Neural cell (in vitro differentiated cells): ENCODE data around the gene DHX29. TPM values are rescaled to one million over a fixed set of nuclear protein-coding genes. Genes with fewer than 3 reads are reported as not detected.

Experiments used
- H2AFZ ChIP-seq: fragments of 200-600, 300-800 bp; sonication (generic), shearing (Covaris generic); 2 replicates; pipeline ENCODE4 v1.6.0; 2014; ENCODE audit warnings: low read depth, mild to moderate bottlenecking, antibody characterized with exemption, low read length, moderate library complexity
- H3F3A ChIP-seq: fragments of 200-600 bp; shearing (Covaris generic); 2 replicates; pipeline ENCODE4 v1.6.1; 2016; ENCODE audit warnings: mild to moderate bottlenecking, moderate library complexity, mixed read lengths, antibody characterized with exemption, low read length; ENCODE audit not compliant: insufficient read depth, poor library complexity, severe bottlenecking
- H3K27ac ChIP-seq: fragments of 200-600, 300-800 bp; sonication (generic), shearing (Covaris generic); 2 replicates; pipeline ENCODE4 v1.5.1; 2014; ENCODE audit warnings: mild to moderate bottlenecking, low read length, moderate library complexity
- H3K27me3 ChIP-seq: fragments of 300-800, 200-600 bp; sonication (generic), shearing (Covaris generic); 2 replicates; pipeline ENCODE4 v1.6.0; 2014; ENCODE audit warnings: mild to moderate bottlenecking, low read depth, low read length, moderate library complexity; ENCODE audit not compliant: insufficient read depth
- H3K36me3 ChIP-seq: fragments of 300-800, 200-600 bp; sonication (generic), shearing (Covaris generic); 2 replicates; pipeline ENCODE4 v1.5.1; 2014; ENCODE audit warnings: mild to moderate bottlenecking, antibody characterized with exemption, low read length, moderate library complexity; ENCODE audit not compliant: insufficient read depth
- H3K4me2 ChIP-seq: fragments of 300-800, 200-600 bp; sonication (generic), shearing (Covaris generic); 2 replicates; pipeline ENCODE4 v1.6.0; 2014; ENCODE audit warnings: mild to moderate bottlenecking, low read length
- H3K4me3 ChIP-seq: fragments of 300-800, 200-600 bp; sonication (generic), shearing (Covaris generic); 2 replicates; pipeline ENCODE4 v1.5.1; 2014; ENCODE audit warnings: mild to moderate bottlenecking, low read length, moderate library complexity
- H3K79me2 ChIP-seq: fragments of 200-600 bp; shearing (Covaris generic); replicated peaks from 2 replicates; pipeline ENCODE4 v1.6.0; 2014; ENCODE audit warnings: mild to moderate bottlenecking, low read length, moderate library complexity; ENCODE audit not compliant: insufficient read depth
- H3K9ac ChIP-seq: fragments of 300-800, 200-600 bp; sonication (generic), shearing (Covaris generic); 2 replicates; pipeline ENCODE4 v1.6.1; 2016; ENCODE audit warnings: mild to moderate bottlenecking, low read length, mixed read lengths
- H3K9me2 ChIP-seq: fragments of 200-600 bp; shearing (Covaris generic); 2 replicates; pipeline ENCODE4 v1.6.1; 2016; ENCODE audit warnings: mild to moderate bottlenecking, low read length, mixed read lengths; ENCODE audit not compliant: insufficient read depth
- H3K9me3 ChIP-seq: fragments of 200-600, 300-800 bp; sonication (generic), shearing (Covaris generic); 2 replicates; pipeline ENCODE4 v1.6.1; 2016; ENCODE audit warnings: mild to moderate bottlenecking, mixed run types, low read length, moderate library complexity, mixed read lengths
- H4K20me1 ChIP-seq: fragments of 200-600 bp; shearing (Covaris generic); 2 replicates; pipeline ENCODE4 v1.6.1; 2016; ENCODE audit warnings: mild to moderate bottlenecking, mixed run types; ENCODE audit not compliant: insufficient read depth
- CTCF ChIP-seq: fragments of 450-650 bp; IDR thresholded peaks from 2 replicates; pipeline ENCODE4 v1.5.1; 2014; ENCODE audit warnings: antibody characterized with exemption, mild to moderate bottlenecking, moderate library complexity; ENCODE audit not compliant: poor library complexity, severe bottlenecking
- EP300 ChIP-seq: fragments of 450-650 bp; conservative IDR thresholded peaks from 2 replicates; pipeline ENCODE4 v1.6.1; 2014; ENCODE audit warnings: antibody characterized with exemption, mild to moderate bottlenecking, moderate library complexity; ENCODE audit not compliant: poor library complexity, severe bottlenecking
- EZH2 ChIP-seq: fragments of 200-600, 300-800 bp; shearing (Covaris generic), sonication (generic); IDR thresholded peaks from 2 replicates; pipeline ENCODE4 v1.6.1; 2014; ENCODE audit warnings: antibody characterized with exemption, low read length, borderline replicate concordance, mild to moderate bottlenecking; ENCODE audit not compliant: insufficient read depth, poor library complexity, severe bottlenecking
- MXI1 ChIP-seq: fragments of 450-650 bp; conservative IDR thresholded peaks from 2 replicates; pipeline ENCODE4 v1.6.1; 2014; ENCODE audit warnings: antibody characterized with exemption, mild to moderate bottlenecking; ENCODE audit not compliant: poor library complexity, severe bottlenecking
- POLR2AphosphoS5 ChIP-seq: IDR thresholded peaks from 2 replicates; pipeline ENCODE4 v1.6.1; 2012
- RAD21 ChIP-seq: fragments of 450-650 bp; conservative IDR thresholded peaks from 2 replicates; pipeline ENCODE4 v1.6.1; 2014; ENCODE audit warnings: antibody characterized with exemption, mild to moderate bottlenecking, moderate library complexity
- REST ChIP-seq: IDR thresholded peaks from 2 replicates; pipeline ENCODE4 v1.6.1; 2012; ENCODE audit warnings: borderline replicate concordance
- SMC3 ChIP-seq: fragments of 450-650 bp; conservative IDR thresholded peaks from 2 replicates; pipeline ENCODE4 v1.6.1; 2014; ENCODE audit warnings: antibody characterized with exemption, mild to moderate bottlenecking, moderate library complexity; ENCODE audit not compliant: poor library complexity
- TAF1 ChIP-seq: IDR thresholded peaks from 2 replicates; pipeline ENCODE4 v1.6.1; 2012; ENCODE audit warnings: low read depth
- polyA plus RNA-seq: library from polyadenylated mRNA; depleted of rRNA; stranded (reverse); fragments of >200 nt; gene quantifications from 2 replicates; pipeline ENCODE4 v1.2.3, GENCODE V29; 2014

DHX29 gene
- polyA plus RNA-seq, 1 donor from 2014 or later = 48.1 TPM

- Histone ChIP-seq H3K4me3 (no peak overlapping the region), H3K9me3 (no peaks in the 10 kb centered on the region), H3K79me2 (no peaks in the 10 kb centered on the region), H3K27ac (no peak overlapping the region), H3K9me2 (no peaks in the 10 kb centered on the region), H2AFZ (no peak overlapping the region), H3K36me3 (no peaks in the 10 kb centered on the region), H3F3A (no peaks in the 10 kb centered on the region), H3K27me3 (no peaks in the 10 kb centered on the region), H4K20me1 (no peaks in the 10 kb centered on the region), H3K9ac (no peak overlapping the region), H3K4me2 (no peak overlapping the region)
- no peak for TF ChIP-seq RAD21
- TF ChIP-seq EP300 = no peak
Observed at GRCh38 chr5:55250064-55250463, 57.4 kb downstream of the DHX29 start.

GRCh38 chr5:55241746-55242145, 65.7 kb downstream of the DHX29 start:
- no peak overlapping the region for H3K27ac ChIP-seq
- H4K20me1 ChIP-seq = no peaks in the 10 kb centered on the region
- no peaks in the 10 kb centered on the region for H3K9me2 ChIP-seq
- no peak for TF ChIP-seq CTCF
- TF ChIP-seq MXI1 = no peak
- no peak for TF ChIP-seq POLR2AphosphoS5
- no peaks in the 10 kb centered on the region for H3K36me3 ChIP-seq
- H3K27me3 ChIP-seq = peaks cover 3% of the 10 kb centered on the region
- no peak overlapping the region for H2AFZ ChIP-seq
- no peak overlapping the region for H3K4me2 ChIP-seq
- H3F3A ChIP-seq = no peaks in the 10 kb centered on the region
- H3K4me3 ChIP-seq = no peak overlapping the region
- no peak overlapping the region for H3K9ac ChIP-seq
- no peaks in the 10 kb centered on the region for H3K9me3 ChIP-seq
- no peaks in the 10 kb centered on the region for H3K79me2 ChIP-seq

GRCh38 chr5:55236800-55237199, 70.7 kb downstream of the DHX29 start:
- H3K4me2 ChIP-seq = no peak overlapping the region
- no peaks in the 10 kb centered on the region for H4K20me1 ChIP-seq
- no peaks in the 10 kb centered on the region for H3K36me3 ChIP-seq
- peaks cover 9% of the 10 kb centered on the region for H3F3A ChIP-seq
- H3K27me3 ChIP-seq = peaks cover 34% of the 10 kb centered on the region
- no peaks in the 10 kb centered on the region for H3K9me3 ChIP-seq
- no peaks in the 10 kb centered on the region for H3K9me2 ChIP-seq
- H3K9ac ChIP-seq = no peak overlapping the region
- H2AFZ ChIP-seq = no peak overlapping the region
- TF ChIP-seq MXI1 = no peak
- no peak for TF ChIP-seq SMC3
- no peak for TF ChIP-seq POLR2AphosphoS5
- TF ChIP-seq TAF1 = no peak
- no peak for TF ChIP-seq EP300
- no peak for TF ChIP-seq RAD21
- no peak for TF ChIP-seq EZH2
- no peak for TF ChIP-seq REST
- TF ChIP-seq CTCF = no peak
- H3K79me2 ChIP-seq = no peaks in the 10 kb centered on the region
- H3K27ac ChIP-seq = no peak overlapping the region
- H3K4me3 ChIP-seq = no peak overlapping the region
